Measurements from ENCODE around the gene FNDC10. TPM values are rescaled to one million over a fixed set of nuclear protein-coding genes. Genes with fewer than 3 reads are reported as not detected.

Gene FNDC10
- total and polyA plus RNA-seq, 10 of the 15 experiments (the other 5 are each of a cell fraction or from before 2014, with no cell fraction given), result 0.05 to 1.3 (median 0.25) TPM; not detected in 4

DNA sequence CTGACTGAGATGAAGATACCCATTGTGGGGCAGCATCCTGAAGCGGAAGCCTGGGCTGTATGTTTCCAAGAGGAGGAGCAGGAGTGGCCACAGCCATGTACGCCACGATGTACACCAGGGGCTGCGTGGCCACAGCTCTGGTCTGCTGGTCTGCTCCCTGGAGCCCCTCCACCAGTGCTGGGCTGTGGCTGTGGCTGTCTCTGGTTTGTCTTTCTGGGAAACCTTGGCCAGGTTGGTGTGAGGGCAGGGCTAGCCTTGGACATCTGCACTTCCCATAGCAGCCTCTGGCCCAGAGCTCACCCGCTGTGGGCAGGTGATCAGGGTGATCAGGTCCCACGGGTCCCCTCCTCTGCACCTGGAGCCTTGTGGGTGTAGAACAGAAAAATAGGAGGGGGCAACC lies 18.0 kb upstream of the FNDC10 start:
- no peak for FAIRE-seq
- no peaks in the 10 kb centered on the region for H3K9me3 ChIP-seq (replicated peaks; ENCODE audit: control insufficient read depth, insufficient read depth, low read length)
- no TSS peak for BruUV-seq (replicated peaks)
- H3K27ac ChIP-seq (ENCODE audit: control insufficient read depth, insufficient read depth), result no peak overlapping the region
- intact Hi-C loops (cut with micrococcal nuclease; ENCODE audit: unreplicated experiment) (loop anchor here (5.0 kb wide), 1 partner anchor 46 kb away; the partner anchor contains the start of gene SSU72), in situ Hi-C loops (cut with MboI) (no loop called here)
- H3K4me1 ChIP-seq (ENCODE audit: control insufficient read depth, insufficient read depth, low read length), result peaks cover 15% of the 10 kb centered on the region
- ChIA-PET SMC1A (ENCODE audit: uncharacterized antibody, unreplicated experiment) (interaction anchor here (0.8 kb wide), 1 partner anchor 159 kb away, joined by 3 read pairs; no protein-coding TSS in a partner anchor), CTCF (no interaction called here), POLR2A (no interaction called here), RAD21 (ENCODE audit: unreplicated experiment) (no interaction called here)
- TF ChIP-seq POLR2A (IDR thresholded peaks at IDR 0.05; ENCODE audit: low read depth, low read length), result 0 out of 2 replicates have a peak, but pooled peaks have one; percentile 6
- TF ChIP-seq, protein P1, sequence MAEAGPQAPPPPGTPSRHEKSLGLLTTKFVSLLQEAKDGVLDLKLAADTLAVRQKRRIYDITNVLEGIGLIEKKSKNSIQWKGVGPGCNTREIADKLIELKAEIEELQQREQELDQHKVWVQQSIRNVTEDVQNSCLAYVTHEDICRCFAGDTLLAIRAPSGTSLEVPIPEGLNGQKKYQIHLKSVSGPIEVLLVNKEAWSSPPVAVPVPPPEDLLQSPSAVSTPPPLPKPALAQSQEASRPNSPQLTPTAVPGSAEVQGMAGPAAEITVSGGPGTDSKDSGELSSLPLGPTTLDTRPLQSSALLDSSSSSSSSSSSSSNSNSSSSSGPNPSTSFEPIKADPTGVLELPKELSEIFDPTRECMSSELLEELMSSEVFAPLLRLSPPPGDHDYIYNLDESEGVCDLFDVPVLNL (IDR thresholded peaks at IDR 0.05; ENCODE audit: low read depth, low read length), result no peak
- H3K4me3 ChIP-seq, result no peak overlapping the region
- H3K27me3 ChIP-seq (replicated peaks in 1 of 2; ENCODE audit: control insufficient read depth in 2 of 2, insufficient read depth in 2 of 2, low read length in 1 of 2), result no peaks in the 10 kb centered on the region; a peak in 1 of 4 replicates
- peaks cover 3% of the 10 kb centered on the region for H3K79me2 ChIP-seq (ENCODE audit: control insufficient read depth, insufficient read depth, low read length)
- peaks cover 0 to 2% of the 10 kb centered on the region in 2 experiments; a peak in 1 of 4 replicates for H3K36me3 ChIP-seq (ENCODE audit: control insufficient read depth in 2 of 2, insufficient read depth in 2 of 2, low read length in 1 of 2)
- no peak overlapping the region for H3K9ac ChIP-seq (ENCODE audit: control insufficient read depth, insufficient read depth, low read length)
- H4K20me1 ChIP-seq (ENCODE audit: control insufficient read depth, insufficient read depth), result 0 out of 2 replicates have a peak, but pooled peaks cover 3% of the 10 kb centered on the region
- no peak overlapping the region for H2AFZ ChIP-seq (ENCODE audit: control insufficient read depth, low read depth, low read length)
- no peak for DNase-seq (ENCODE audit: low read depth, low spot score)
- H3K4me2 ChIP-seq (ENCODE audit: control insufficient read depth, insufficient read depth), result no peak overlapping the region
- ATAC-seq, result no peak
- WGBS (ENCODE audit: insufficient coverage, insufficient replicate concordance, low lambda C conversion rate, missing lambda C conversion rate), result 79% methylated on average over 6 of the region's 6 CpGs

DNA sequence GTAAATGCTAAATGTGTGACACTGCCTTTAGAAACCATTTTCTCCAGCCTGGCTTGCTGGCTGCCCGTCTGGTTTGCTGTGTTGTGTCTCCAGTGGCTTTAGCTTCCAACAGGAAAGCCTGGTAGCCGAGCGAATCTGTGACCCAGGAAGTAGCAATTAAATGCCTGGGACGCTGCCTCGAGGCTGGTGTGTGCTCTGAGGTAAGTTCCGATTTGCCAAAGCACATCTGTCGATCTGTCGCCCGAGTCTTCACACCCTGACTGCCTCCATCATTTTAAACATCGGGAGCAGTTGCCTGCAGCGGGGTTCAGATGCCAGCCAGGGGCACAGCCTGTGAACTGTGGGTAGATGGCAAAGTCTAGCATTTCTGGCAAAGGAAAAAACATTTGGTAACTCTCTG lies 17.6 kb upstream of the FNDC10 start:
- TSS peak; percentile 73 for BruUV-seq (replicated peaks)
- CTCF ChIA-PET, result no interaction called here
- intact Hi-C loops (cut with micrococcal nuclease; ENCODE audit: unreplicated experiment), result loop anchor here (5.0 kb wide), 1 partner anchor 45 kb away; the partner anchor contains the start of gene SSU72
- TF ChIP-seq CBX5 (IDR thresholded peaks at IDR 0.05; ENCODE audit: low read depth) (no peak), CREM (IDR thresholded peaks at IDR 0.05; ENCODE audit: low read depth) (no peak), RBBP5 (conservative IDR thresholded peaks at IDR 0.05) (no peak), TBL1XR1 (IDR thresholded peaks at IDR 0.05; ENCODE audit: low read depth, low read length) (no peak), SMAD5 (IDR thresholded peaks at IDR 0.05; ENCODE audit: low read depth) (no peak), KDM1A (IDR thresholded peaks at IDR 0.05; ENCODE audit: borderline replicate concordance) (no peak), CREB1 (IDR thresholded peaks at IDR 0.05; ENCODE audit: low read depth) (no peak), IKZF2 (IDR thresholded peaks at IDR 0.05) (no peak), RFX5 (IDR thresholded peaks at IDR 0.05; ENCODE audit: low read depth, low read length) (no peak)
- TF ChIP-seq, protein P2, sequence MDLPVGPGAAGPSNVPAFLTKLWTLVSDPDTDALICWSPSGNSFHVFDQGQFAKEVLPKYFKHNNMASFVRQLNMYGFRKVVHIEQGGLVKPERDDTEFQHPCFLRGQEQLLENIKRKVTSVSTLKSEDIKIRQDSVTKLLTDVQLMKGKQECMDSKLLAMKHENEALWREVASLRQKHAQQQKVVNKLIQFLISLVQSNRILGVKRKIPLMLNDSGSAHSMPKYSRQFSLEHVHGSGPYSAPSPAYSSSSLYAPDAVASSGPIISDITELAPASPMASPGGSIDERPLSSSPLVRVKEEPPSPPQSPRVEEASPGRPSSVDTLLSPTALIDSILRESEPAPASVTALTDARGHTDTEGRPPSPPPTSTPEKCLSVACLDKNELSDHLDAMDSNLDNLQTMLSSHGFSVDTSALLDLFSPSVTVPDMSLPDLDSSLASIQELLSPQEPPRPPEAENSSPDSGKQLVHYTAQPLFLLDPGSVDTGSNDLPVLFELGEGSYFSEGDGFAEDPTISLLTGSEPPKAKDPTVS (IDR thresholded peaks at IDR 0.05; ENCODE audit: low read depth, low read length), result no peak
- TF ChIP-seq, protein P3, sequence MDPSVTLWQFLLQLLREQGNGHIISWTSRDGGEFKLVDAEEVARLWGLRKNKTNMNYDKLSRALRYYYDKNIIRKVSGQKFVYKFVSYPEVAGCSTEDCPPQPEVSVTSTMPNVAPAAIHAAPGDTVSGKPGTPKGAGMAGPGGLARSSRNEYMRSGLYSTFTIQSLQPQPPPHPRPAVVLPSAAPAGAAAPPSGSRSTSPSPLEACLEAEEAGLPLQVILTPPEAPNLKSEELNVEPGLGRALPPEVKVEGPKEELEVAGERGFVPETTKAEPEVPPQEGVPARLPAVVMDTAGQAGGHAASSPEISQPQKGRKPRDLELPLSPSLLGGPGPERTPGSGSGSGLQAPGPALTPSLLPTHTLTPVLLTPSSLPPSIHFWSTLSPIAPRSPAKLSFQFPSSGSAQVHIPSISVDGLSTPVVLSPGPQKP (IDR thresholded peaks at IDR 0.05; ENCODE audit: low read depth, low read length), result no peak
- TF ChIP-seq, protein P4, sequence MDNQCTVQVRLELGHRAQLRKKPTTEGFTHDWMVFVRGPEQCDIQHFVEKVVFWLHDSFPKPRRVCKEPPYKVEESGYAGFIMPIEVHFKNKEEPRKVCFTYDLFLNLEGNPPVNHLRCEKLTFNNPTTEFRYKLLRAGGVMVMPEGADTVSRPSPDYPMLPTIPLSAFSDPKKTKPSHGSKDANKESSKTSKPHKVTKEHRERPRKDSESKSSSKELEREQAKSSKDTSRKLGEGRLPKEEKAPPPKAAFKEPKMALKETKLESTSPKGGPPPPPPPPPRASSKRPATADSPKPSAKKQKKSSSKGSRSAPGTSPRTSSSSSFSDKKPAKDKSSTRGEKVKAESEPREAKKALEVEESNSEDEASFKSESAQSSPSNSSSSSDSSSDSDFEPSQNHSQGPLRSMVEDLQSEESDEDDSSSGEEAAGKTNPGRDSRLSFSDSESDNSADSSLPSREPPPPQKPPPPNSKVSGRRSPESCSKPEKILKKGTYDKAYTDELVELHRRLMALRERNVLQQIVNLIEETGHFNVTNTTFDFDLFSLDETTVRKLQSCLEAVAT (IDR thresholded peaks at IDR 0.05), result no peak

More for the DNA sequence above, 17.6 kb upstream of the FNDC10 start:
- ChIA-PET POLR2A (interaction anchor here (1.3 kb wide), 1 partner anchor 12 kb away, joined by 4 read pairs; no protein-coding TSS in a partner anchor), RAD21 (ENCODE audit: unreplicated experiment) (no interaction called here), SMC1A (ENCODE audit: uncharacterized antibody, unreplicated experiment) (interaction anchor here (0.6 to 0.8 kb wide), 2 partner anchors 41 to 159 kb away, joined by 3 read pairs; no protein-coding TSS in a partner anchor)
- no peak overlapping the region for H3K4me3 ChIP-seq
- no peak overlapping the region for H3K4me2 ChIP-seq (ENCODE audit: control insufficient read depth, insufficient read depth)
- FAIRE-seq (no peak), ATAC-seq (no peak), DNase-seq (ENCODE audit: low read depth, low spot score) (no peak)
- no peaks in the 10 kb centered on the region; a peak in 1 of 4 replicates for H3K27me3 ChIP-seq (replicated peaks in 1 of 2; ENCODE audit: control insufficient read depth in 2 of 2, insufficient read depth in 2 of 2, low read length in 1 of 2)
- in situ Hi-C loops (cut with MboI), result no loop called here
- no peaks in the 10 kb centered on the region for H3K9me3 ChIP-seq (replicated peaks; ENCODE audit: control insufficient read depth, insufficient read depth, low read length)
- peaks cover 3% of the 10 kb centered on the region for H3K79me2 ChIP-seq (ENCODE audit: control insufficient read depth, insufficient read depth, low read length)
- H3K36me3 ChIP-seq (ENCODE audit: control insufficient read depth in 2 of 2, insufficient read depth in 2 of 2, low read length in 1 of 2), result peaks cover 0 to 2% of the 10 kb centered on the region in 2 experiments; a peak in 1 of 4 replicates
- 0 out of 2 replicates have a peak, but pooled peaks cover 3% of the 10 kb centered on the region for H4K20me1 ChIP-seq (ENCODE audit: control insufficient read depth, insufficient read depth)
- H3K27ac ChIP-seq (ENCODE audit: control insufficient read depth, insufficient read depth), result no peak overlapping the region
- 87% methylated on average over 11 of the region's 11 CpGs for WGBS (ENCODE audit: insufficient coverage, insufficient replicate concordance, low lambda C conversion rate, missing lambda C conversion rate)
- peaks cover 15% of the 10 kb centered on the region for H3K4me1 ChIP-seq (ENCODE audit: control insufficient read depth, insufficient read depth, low read length)
- no peak overlapping the region for H3K9ac ChIP-seq (ENCODE audit: control insufficient read depth, insufficient read depth, low read length)
- H2AFZ ChIP-seq (ENCODE audit: control insufficient read depth, low read depth, low read length), result no peak overlapping the region
